K562 (cell line): ENCODE results near the gene TSC22D3. TPM values are rescaled to one million over a fixed set of nuclear protein-coding genes. Genes with fewer than 3 reads are reported as not detected.

Experiments used
- CEBPB ChIP-seq: fragments of 450-650 bp; IDR thresholded peaks from 2 replicates; pipeline ENCODE4 v1.6.1; 2016; ENCODE audit warnings: missing genetic modification characterization, missing compliant biosample characterization
- ELF1 ChIP-seq: fragments of 200-800 bp; sonication (Bioruptor generic); IDR thresholded peaks from 2 replicates; pipeline ENCODE4 v1.6.1; 2016; ENCODE audit warnings: missing genetic modification characterization, missing compliant biosample characterization
- ESRRA ChIP-seq: fragments of 450-650 bp; IDR thresholded peaks from 2 replicates; pipeline ENCODE4 v1.6.1; 2014; ENCODE audit warnings: low read depth, mild to moderate bottlenecking, moderate library complexity, borderline replicate concordance
- MGA ChIP-seq: fragments of 450-650 bp; IDR thresholded peaks from 2 replicates; pipeline ENCODE4 v1.6.1; 2016; ENCODE audit warnings: mild to moderate bottlenecking, moderate library complexity
- MYC ChIP-seq, 2 experiments: fragments of 250-450 bp in 1 of 2; sonication (Bioruptor Pico) in 1 of 2; IDR thresholded peaks; 2 replicates each; pipeline versions ENCODE4 v1.5.1 to v1.6.1; 2012 to 2021; ENCODE audit warnings: low read depth in 2 of 2, borderline replicate concordance in 1 of 2, improper control_type of control experiment in 1 of 2, low read length in 1 of 2, mild to moderate bottlenecking in 1 of 2, moderate library complexity in 1 of 2
- PKNOX1 ChIP-seq: fragments of 450-650 bp; IDR thresholded peaks from 2 replicates; pipeline ENCODE4 v1.6.1; 2016
- RNF219 ChIP-seq: fragments of 250-450 bp; sonication (Bioruptor Pico); IDR thresholded peaks from 2 replicates; pipeline ENCODE4 v1.5.0; 2022; ENCODE audit warnings: mild to moderate bottlenecking
- SPI1 ChIP-seq: IDR thresholded peaks from 2 replicates; pipeline ENCODE4 v1.6.1; 2011; ENCODE audit warnings: low read depth, low read length, control low read depth, borderline replicate concordance
- TEAD4 ChIP-seq, 2 experiments: sonication (generic) in 1 of 2; formaldehyde crosslinking in 1 of 2; IDR thresholded peaks; 2 replicates each; pipeline versions ENCODE4 v1.6.1 to v1.8.0; 2012 to 2022; ENCODE audit warnings: borderline replicate concordance in 1 of 2, inconsistent platforms in 1 of 2, low read length in 1 of 2, mild to moderate bottlenecking in 1 of 2, missing genetic modification reagents in 1 of 2
- THRA ChIP-seq: fragments of 450-650 bp; IDR thresholded peaks from 2 replicates; pipeline ENCODE4 v1.6.1; 2017; ENCODE audit warnings: mild to moderate bottlenecking, moderate library complexity
- polyA plus RNA-seq, 8 experiments: library from polyadenylated mRNA; depleted of rRNA in 4 of 8; stranded (reverse) in 5 of 8; unstranded in 3 of 8; fragments of >200 nt; fragmentation: Nextera tagmentation in 2 of 8; fragmentation: Illumina TruSeq in 1 of 8; extraction: Ambion mirVana in 2 of 8; extraction: Trizol in 1 of 8; gene quantifications; 2 replicates each; pipeline versions ENCODE4 v1.2.1 to v1.2.3, GENCODE V29; 2011 to 2014; ENCODE audit warnings: inconsistent platforms in 1 of 8, missing spikeins in 1 of 8
- total RNA-seq, 7 experiments: library from RNA; depleted of rRNA in 6 of 7; stranded (reverse); fragments of >200 nt in 6 of 7; fragmentation: Illumina TruSeq in 2 of 7; extraction: Trizol in 2 of 7; gene quantifications; 2 replicates each; pipeline versions ENCODE4 v1.2.1 to v1.2.3, GENCODE V29; 2011 to 2021; ENCODE audit warnings: low replicate concordance in 1 of 7

TSC22D3 gene
- total and polyA plus RNA-seq, 9 of the 15 experiments (the other 6 are each of a cell fraction or from before 2014, with no cell fraction given) = 0.48 to 3.0 (median 0.87) TPM

GRCh38 chrX:107684956-107685385 is 90.6 kb downstream of the TSC22D3 start (continued):
- TF ChIP-seq RNF219 (CRISPR knock-in tag) (no peak), THRA (peak; percentile 65), SPI1 (peak; percentile 82; the same call in 1 of the 2 replicates), ESRRA (peak; percentile 92), ELF1 (tag) (peak; percentile 56), CEBPB (peak; percentile 21; the same call in 1 of the 2 replicates), MYC (IDR thresholded peaks at IDR 0.05; ENCODE audit: low read depth, low read length) (peak; percentile 53; the same call in 1 of the 2 replicates), MYC (CRISPR knock-in tag; IDR thresholded peaks at IDR 0.05; ENCODE audit: borderline replicate concordance, low read depth) (no peak), PKNOX1 (peak; percentile 34; the same call in 1 of the 2 replicates), MGA (peak; percentile 86), TEAD4 (IDR thresholded peaks at IDR 0.05; ENCODE audit: low read length) (peak; percentile 4; the same call in 1 of the 2 replicates), TEAD4 (CRISPR knock-in tag; IDR thresholded peaks at IDR 0.05; ENCODE audit: borderline replicate concordance) (no peak)
